HG03139 (cell line): ENCODE measurements around the gene PMPCA.

Experiments used
- ATAC-seq: cut with Tn5 transposase; IDR thresholded peaks from one replicate; pipeline ENCODE4 v1.9.1; 2021; ENCODE audit not compliant: unreplicated experiment

The PMPCA gene

GRCh38 chr9:136433849-136434579 lies 23.6 kb downstream of the PMPCA start:
- ATAC-seq, result no peak

GRCh38 chr9:136434580-136435169 lies 24.2 kb downstream of the PMPCA start:
- no peak for ATAC-seq

- ATAC-seq, result no peak
These were observed 25.7 kb downstream of the PMPCA start for GRCh38 chr9:136436055-136436634.

- no peak for ATAC-seq
These were observed 27.0 kb downstream of the PMPCA start for GRCh38 chr9:136437430-136437829.

- ATAC-seq, result no peak
These were observed 27.5 kb downstream of the PMPCA start for GRCh38 chr9:136437839-136438547.

GRCh38 chr9:136438548-136439480 lies 28.4 kb downstream of the PMPCA start:
- ATAC-seq, result no peak

GRCh38 chr9:136439481-136440408 lies 29.3 kb downstream of the PMPCA start, which contains the start of gene INPP5E:
Gene INPP5E (minus strand): TSS chr9:136439845. CDS start chr9:136439419, 426 bp downstream.
- ATAC-seq, result no peak

- ATAC-seq, result no peak
These were observed 30.8 kb downstream of the PMPCA start for GRCh38 chr9:136441191-136441680.

- ATAC-seq, result no peak
These were observed 31.3 kb downstream of the PMPCA start for GRCh38 chr9:136441681-136442245.

GRCh38 chr9:136442265-136442664 lies 31.8 kb downstream of the PMPCA start:
- ATAC-seq, result no peak

GRCh38 chr9:136443087-136443486 lies 32.6 kb downstream of the PMPCA start:
- ATAC-seq, result no peak

GRCh38 chr9:136443687-136444086 lies 33.2 kb downstream of the PMPCA start:
- ATAC-seq, result no peak

GRCh38 chr9:136444102-136444501 lies 33.6 kb downstream of the PMPCA start:
- no peak for ATAC-seq

GRCh38 chr9:136445799-136446198 lies 35.3 kb downstream of the PMPCA start:
- no peak for ATAC-seq

GRCh38 chr9:136447173-136447778 lies 36.8 kb downstream of the PMPCA start:
- ATAC-seq, result no peak

GRCh38 chr9:136448655-136449054 lies 38.2 kb downstream of the PMPCA start:
- ATAC-seq, result no peak

- ATAC-seq, result no peak
These were observed 40.9 kb downstream of the PMPCA start for GRCh38 chr9:136451221-136451877.

GRCh38 chr9:136453326-136453725 lies 42.9 kb downstream of the PMPCA start:
- ATAC-seq, result no peak
